Heart left ventricle (tissue), 16 donors: ENCODE results near the gene POLE3. TPM values are rescaled to one million over a fixed set of nuclear protein-coding genes. Genes with fewer than 3 reads are reported as not detected.

ENCODE experiments used
- ATAC-seq, 4 donors: fragments of 200-7000 bp; cut with Tn5 transposase; one replicate each; pipeline ENCODE4 v1.9.1; 2020 to 2022; ENCODE audit warnings: moderate library complexity in 4 of 4, mild to moderate bottlenecking in 3 of 4, moderate number of reproducible peaks in 1 of 4
- DNase-seq, 5 donors: peaks; one replicate each; pipeline ENCODE4 v3.0.0-alpha.2; 2020
- H3K27ac ChIP-seq, 12 donors: fragments of 200-600 bp; sonication (generic) in 4 of 12; one replicate each; pipeline versions ENCODE4 v1.5.0 to v1.8.0; 2016 to 2022; ENCODE audit warnings: mild to moderate bottlenecking in 2 of 12
- H3K27me3 ChIP-seq, 9 donors: fragments of 200-600 bp; sonication (generic) in 2 of 9; one replicate each; pipeline versions ENCODE4 v1.5.1 to v1.8.0; 2016 to 2022; ENCODE audit warnings: mild to moderate bottlenecking in 3 of 9
- H3K36me3 ChIP-seq, 9 donors: fragments of 200-600 bp; sonication (generic) in 2 of 9; one replicate each; pipeline versions ENCODE4 v1.5.0 to v1.8.0; 2018 to 2022; ENCODE audit warnings: mild to moderate bottlenecking in 2 of 9
- H3K4me1 ChIP-seq, 12 donors: fragments of 200-600 bp; sonication (generic) in 4 of 12; one replicate each; pipeline versions ENCODE4 v1.5.0 to v1.8.0; 2016 to 2022; ENCODE audit warnings: mild to moderate bottlenecking in 3 of 12
- H3K4me3 ChIP-seq, 12 donors: fragments of 200-600 bp; sonication (generic) in 4 of 12; one replicate each; pipeline versions ENCODE4 v1.5.0 to v1.8.0; 2017 to 2022; ENCODE audit warnings: mild to moderate bottlenecking in 9 of 12, moderate library complexity in 4 of 12
- H3K9me3 ChIP-seq, 12 donors: fragments of 200-600 bp; sonication (generic) in 4 of 12; one replicate each; pipeline versions ENCODE4 v1.5.0 to v1.8.0; 2016 to 2022; ENCODE audit warnings: mild to moderate bottlenecking in 1 of 12
- CTCF ChIP-seq, 12 donors: fragments of 200-600 bp; sonication (generic) in 4 of 12; IDR thresholded peaks; one replicate each; pipeline versions ENCODE4 v1.5.0 to v1.8.0; 2018 to 2022; ENCODE audit warnings: antibody characterized with exemption in 12 of 12, mild to moderate bottlenecking in 5 of 12
- POLR2A ChIP-seq, 2 donors: fragments of 450-650 bp; IDR thresholded peaks; one replicate each; pipeline ENCODE4 v1.6.1; 2017; ENCODE audit warnings: antibody characterized with exemption in 2 of 2, mild to moderate bottlenecking in 2 of 2, moderate library complexity in 2 of 2
- WGBS, 4 donors: extraction: QIAGEN DNeasy Blood & Tissue Kit in 2 of 4; methylation state at CpG; one replicate each; pipeline versions ENCODE4 v1.1.5 to v1.1.7; 2013 to 2018; 5-methylcytosine and 5-hydroxymethylcytosine counted together
- intact Hi-C, 10 donors: fragments of 100-400 bp; cut with DNase I; formaldehyde crosslinking; loops; one replicate each; pipeline versions ENCODE4 v1.11.1 to v1.14.2; 2022
- polyA plus RNA-seq, 2 donors: library from polyadenylated mRNA; stranded (reverse); fragments of 200-250 nt; gene quantifications; one replicate each; pipeline ENCODE4 v1.2.3, GENCODE V29; 2013
- total RNA-seq, 9 donors: library from RNA; depleted of rRNA in 2 of 9; stranded (reverse); fragments of >200 nt in 2 of 9; fragmentation: NEBNext Ultra II Directional in 3 of 9; extraction: Animal tissue kit (Norgen Biotek cat#: 25700) in 3 of 9; gene quantifications; one replicate each; pipeline versions ENCODE4 v1.1.0 to v1.2.4, GENCODE V29; 2016 to 2023
- donor health status: ischemic (EF 13 %, LVEDD 7.1; RV severe dilation, severe dysfunction).
- donor health status: healthy with polysubstance abuse.
- donor health status: DM: no; HTN: yes; CAD: no.
- donor health status: DM: no; HTN: no; CAD: no.
- donor health status: ischemic (EF 25% LVEDD 6.9; RV normal size, moderate dysfunction).
- donor health status: ischemic (EF 25% LVEDD 5.7; RV mildly dilated, moderate dysfunction).
- donor health status: healthy.
- donor health status: DM: yes; HTN: yes; CAD: no.
- donor health status: ischemic (EF 35%, LVEDD 5.7; RV mildly dilated, moderate dysfunction).
- donor health status: nonischemic (EF 11% LVEDD 7.7; RV severe dilation, severe dysfunction).
- donor health status: DM: yes; HTN: yes; CAD: no.
- donor health status: PGD.
- donor health status: ischemic (EF 29% LVEDD 5.4; RV normal size, mild dysfunction).
- donor health status: nonischemic (EF 23%, LVEDD 6.1; RV moderate dilation, normal function).

Gene POLE3
- total and polyA plus RNA-seq, 11 donors, result 14.9 to 72.4 (median 24.3) TPM

GRCh38 chr9:113391917-113392316 lies 18.6 kb downstream of the POLE3 start:
- no peak overlapping the region for H3K27ac ChIP-seq
- H3K4me3 ChIP-seq, result no peak overlapping the region
- no peak for ATAC-seq
- DNase-seq, result no peak
- H3K4me1 ChIP-seq, result no peaks in the 10 kb centered on the region
- peaks cover 3 to 83% (median 61%) of the 10 kb centered on the region in 9 donors for H3K36me3 ChIP-seq
- intact Hi-C loops, result loop anchor here in 1 of 10 donors (10.0 kb wide), 1 partner anchor 47 kb away; the partner anchor contains the start of genes BSPRY and WDR31
- TF ChIP-seq POLR2A (IDR thresholded peaks at IDR 0.05) (no peak), CTCF (IDR thresholded peaks at IDR 0.05) (no peak)
- no peaks in the 10 kb centered on the region for H3K9me3 ChIP-seq
- 94 to 96% (median 94%) methylated on average over 7 of the region's 7 CpGs for WGBS, 4 donors
- no peaks in the 10 kb centered on the region for H3K27me3 ChIP-seq

- ATAC-seq, result peak in 1 of 4 donors; percentile 21
- H3K36me3 ChIP-seq, result peaks cover 3 to 92% (median 65%) of the 10 kb centered on the region in 9 donors
- no peaks in the 10 kb centered on the region for H3K9me3 ChIP-seq
- no peaks in the 10 kb centered on the region for H3K4me1 ChIP-seq
- H3K4me3 ChIP-seq, result no peak overlapping the region
- H3K27me3 ChIP-seq, result no peaks in the 10 kb centered on the region
- DNase-seq, result no peak
- no peak overlapping the region for H3K27ac ChIP-seq
- TF ChIP-seq POLR2A (IDR thresholded peaks at IDR 0.05) (no peak), CTCF (IDR thresholded peaks at IDR 0.05) (no peak)
- WGBS, 4 donors, result 92 to 96% (median 95%) methylated on average over 12 to 17 of the region's 17 CpGs
- intact Hi-C loops, result loop anchor here in 1 of 10 donors (10.0 kb wide), 1 partner anchor 46 kb away; the partner anchor contains the start of genes BSPRY and WDR31
Observed at GRCh38 chr9:113390192-113390960, 20.1 kb downstream of the POLE3 start.

GRCh38 chr9:113389451-113389850 lies 21.0 kb downstream of the POLE3 start:
- H3K27me3 ChIP-seq, result no peaks in the 10 kb centered on the region
- no peaks in the 10 kb centered on the region for H3K9me3 ChIP-seq
- H3K4me3 ChIP-seq, result no peak overlapping the region
- ATAC-seq (no peak), DNase-seq (no peak)
- TF ChIP-seq POLR2A (IDR thresholded peaks at IDR 0.05), result no peak
- peaks cover 3 to 85% (median 62%) of the 10 kb centered on the region in 9 donors for H3K36me3 ChIP-seq
- intact Hi-C loops, result no loop called here
- WGBS, 4 donors, result 88 to 96% (median 92%) methylated on average over 9 to 11 of the region's 11 CpGs
- H3K27ac ChIP-seq, result no peak overlapping the region
- H3K4me1 ChIP-seq, result no peaks in the 10 kb centered on the region

- 90 to 99% (median 92%) methylated on average over 10 to 13 of the region's 13 CpGs for WGBS, 4 donors
Observed at GRCh38 chr9:113388833-113389232, 21.6 kb downstream of the POLE3 start.

More at GRCh38 chr9:113388833-113389232, 21.6 kb downstream of the POLE3 start:
- no peaks in the 10 kb centered on the region for H3K27me3 ChIP-seq
- DNase-seq (no peak), ATAC-seq (no peak)
- H3K9me3 ChIP-seq, result no peaks in the 10 kb centered on the region
- H3K4me1 ChIP-seq, result no peaks in the 10 kb centered on the region
- H3K36me3 ChIP-seq, result peaks cover 3 to 79% (median 62%) of the 10 kb centered on the region in 9 donors
- no peak overlapping the region for H3K27ac ChIP-seq
- H3K4me3 ChIP-seq, result no peak overlapping the region
- intact Hi-C loops, result no loop called here
- no peak for TF ChIP-seq POLR2A (IDR thresholded peaks at IDR 0.05)
- TF ChIP-seq CTCF (IDR thresholded peaks at IDR 0.05), result no peak
